Gastroesophageal sphincter (tissue), 3 donors: ENCODE data around the gene PHKG2.

Experiments
- EP300 ChIP-seq: sonication (generic); formaldehyde crosslinking; IDR thresholded peaks from one replicate; pipeline ENCODE4 v1.6.1; 2017; ENCODE audit warnings: antibody characterized with exemption, mild to moderate bottlenecking
- POLR2A ChIP-seq, 2 donors: fragments of 450-650 bp; IDR thresholded peaks; one replicate each; pipeline ENCODE4 v1.6.1; 2017; ENCODE audit warnings: antibody characterized with exemption in 2 of 2, mild to moderate bottlenecking in 2 of 2, moderate library complexity in 1 of 2
- TF ChIP-seq, protein P1 (sequence below), 4 experiments: fragments of 200-600 bp in 2 of 4; fragments of 450-650 bp in 2 of 4; sonication (generic) in 1 of 4; IDR thresholded peaks; one replicate each; pipeline ENCODE4 v1.5.1; 2017 to 2019; ENCODE audit warnings: antibody characterized with exemption in 4 of 4, mild to moderate bottlenecking in 2 of 4, moderate library complexity in 2 of 4

DNA sequence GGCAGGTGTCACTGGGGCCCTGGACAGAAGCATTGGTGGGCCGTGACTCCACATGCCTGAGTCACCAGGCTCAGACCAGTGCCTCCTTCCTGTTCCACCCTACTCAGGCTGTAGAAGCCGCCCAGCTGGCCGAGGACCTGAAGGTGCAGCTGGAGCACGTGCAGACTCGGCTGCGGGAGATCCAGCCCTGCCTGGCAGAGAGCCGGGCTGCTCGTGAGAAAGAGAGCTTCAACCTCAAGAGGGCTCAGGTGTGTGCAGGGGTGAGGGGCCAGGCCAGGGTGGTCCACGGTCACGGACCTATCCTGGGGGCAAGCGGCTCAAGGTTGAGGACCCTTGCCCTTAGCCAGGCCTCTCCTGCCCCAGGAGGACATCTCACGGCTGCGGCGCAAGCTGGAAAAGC, 23.5 kb downstream of the PHKG2 start:
- TF ChIP-seq, protein P1, sequence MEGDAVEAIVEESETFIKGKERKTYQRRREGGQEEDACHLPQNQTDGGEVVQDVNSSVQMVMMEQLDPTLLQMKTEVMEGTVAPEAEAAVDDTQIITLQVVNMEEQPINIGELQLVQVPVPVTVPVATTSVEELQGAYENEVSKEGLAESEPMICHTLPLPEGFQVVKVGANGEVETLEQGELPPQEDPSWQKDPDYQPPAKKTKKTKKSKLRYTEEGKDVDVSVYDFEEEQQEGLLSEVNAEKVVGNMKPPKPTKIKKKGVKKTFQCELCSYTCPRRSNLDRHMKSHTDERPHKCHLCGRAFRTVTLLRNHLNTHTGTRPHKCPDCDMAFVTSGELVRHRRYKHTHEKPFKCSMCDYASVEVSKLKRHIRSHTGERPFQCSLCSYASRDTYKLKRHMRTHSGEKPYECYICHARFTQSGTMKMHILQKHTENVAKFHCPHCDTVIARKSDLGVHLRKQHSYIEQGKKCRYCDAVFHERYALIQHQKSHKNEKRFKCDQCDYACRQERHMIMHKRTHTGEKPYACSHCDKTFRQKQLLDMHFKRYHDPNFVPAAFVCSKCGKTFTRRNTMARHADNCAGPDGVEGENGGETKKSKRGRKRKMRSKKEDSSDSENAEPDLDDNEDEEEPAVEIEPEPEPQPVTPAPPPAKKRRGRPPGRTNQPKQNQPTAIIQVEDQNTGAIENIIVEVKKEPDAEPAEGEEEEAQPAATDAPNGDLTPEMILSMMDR (IDR thresholded peaks at IDR 0.05) = no peak
- TF ChIP-seq EP300 (no peak), POLR2A (IDR thresholded peaks at IDR 0.05) (no peak)
